Measurements from ENCODE around the gene ANKRD23.

Gene ANKRD23

GRCh38 chr2:96828874-96829273 lies 14.9 kb downstream of the ANKRD23 start:
- Histone ChIP-seq H3K27ac (ENCODE audit: low read depth, low read length) (no peak overlapping the region), H3K9me3 (ENCODE audit: control insufficient read depth in 5 of 5, low read length in 5 of 5) (no peaks in the 10 kb centered on the region), H3K27me3 (ENCODE audit: control insufficient read depth in 5 of 5, insufficient read depth in 4 of 5, low read length in 5 of 5) (no peaks in the 10 kb centered on the region), H3K4me3 (ENCODE audit: low read depth in 1 of 5, low read length in 5 of 5) (no peak overlapping the region), H3K36me3 (ENCODE audit: control insufficient read depth in 5 of 5, insufficient read depth in 5 of 5, low read length in 5 of 5) (peaks cover 0 to 89% (median 78%) of the 10 kb centered on the region in 5 donors), H3K4me1 (ENCODE audit: control insufficient read depth in 5 of 5, insufficient read depth in 5 of 5, low read length in 5 of 5) (peaks cover 0 to 13% (median 5%) of the 10 kb centered on the region in 5 donors), H3K9ac (ENCODE audit: low read length in 5 of 5) (no peak overlapping the region)

DNA sequence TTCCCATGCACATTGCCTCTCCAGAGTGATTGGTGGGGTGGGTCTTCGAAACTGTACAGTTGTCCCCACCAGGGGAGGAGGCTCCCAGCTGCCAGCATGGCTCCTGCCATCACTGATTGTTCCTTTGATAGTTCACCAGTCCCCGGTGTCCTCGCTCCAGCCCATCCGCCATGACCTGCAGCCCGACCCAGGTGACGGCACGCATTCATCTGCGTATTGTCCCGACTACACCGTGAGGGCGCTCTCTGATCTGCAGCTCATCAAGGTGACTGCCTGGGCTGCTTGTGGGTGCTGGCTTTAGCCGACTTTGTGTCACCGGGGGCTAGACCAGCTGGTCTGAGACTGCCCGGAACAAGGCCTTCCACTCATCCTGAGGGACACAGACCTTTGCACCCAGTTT lies 15.4 kb downstream of the ANKRD23 start:
- Histone ChIP-seq H3K4me3 (ENCODE audit: low read depth in 1 of 5, low read length in 5 of 5) (no peak overlapping the region), H3K9ac (ENCODE audit: low read length in 5 of 5) (no peak overlapping the region), H3K36me3 (ENCODE audit: control insufficient read depth in 5 of 5, insufficient read depth in 5 of 5, low read length in 5 of 5) (peaks cover 0 to 89% (median 77%) of the 10 kb centered on the region in 5 donors), H3K27ac (ENCODE audit: low read depth, low read length) (no peak overlapping the region), H3K4me1 (ENCODE audit: control insufficient read depth in 5 of 5, insufficient read depth in 5 of 5, low read length in 5 of 5) (peaks cover 0 to 16% (median 6%) of the 10 kb centered on the region in 5 donors), H3K27me3 (ENCODE audit: control insufficient read depth in 5 of 5, insufficient read depth in 4 of 5, low read length in 5 of 5) (no peaks in the 10 kb centered on the region), H3K9me3 (ENCODE audit: control insufficient read depth in 5 of 5, low read length in 5 of 5) (no peaks in the 10 kb centered on the region)

DNA sequence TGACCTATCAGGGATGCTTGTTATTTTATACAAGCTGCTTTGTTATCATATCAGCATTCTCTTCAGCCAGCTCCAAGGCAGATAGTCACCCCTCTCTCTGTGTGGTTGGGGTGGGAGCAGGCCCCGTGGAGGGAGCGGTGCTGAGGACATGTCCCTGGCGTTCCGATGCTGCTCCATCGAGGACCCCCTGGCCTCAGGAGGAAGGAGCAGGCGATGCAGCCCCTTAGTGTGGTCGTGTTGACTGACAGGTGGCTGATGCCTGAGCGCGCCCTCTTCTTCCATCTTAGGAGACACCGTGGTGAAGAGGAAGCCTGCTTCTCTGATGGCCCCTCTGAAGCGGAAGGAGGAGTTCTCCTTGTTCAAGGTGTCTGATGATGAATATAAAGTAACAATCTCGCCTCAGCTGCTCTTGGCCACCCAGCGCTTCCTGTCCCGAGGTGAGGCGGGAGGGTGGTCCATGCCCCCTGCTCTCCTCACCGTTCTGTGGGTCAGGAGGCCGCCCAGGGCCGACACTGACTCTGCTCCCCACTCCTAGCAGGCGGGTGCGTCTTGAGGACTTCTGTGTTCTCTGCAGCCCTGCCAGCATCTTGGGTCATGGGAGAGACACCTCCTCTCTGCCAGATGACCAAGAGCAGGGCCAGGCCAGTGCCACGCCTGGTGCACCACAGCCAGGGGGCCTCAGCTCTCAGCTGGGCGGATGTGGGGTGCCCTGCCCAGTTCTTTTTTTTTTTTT lies 17.1 kb downstream of the ANKRD23 start:
- H3K9ac ChIP-seq (ENCODE audit: low read length in 5 of 5) = no peak overlapping the region
- H3K27ac ChIP-seq (ENCODE audit: low read depth, low read length) = no peak overlapping the region
- H3K9me3 ChIP-seq (ENCODE audit: control insufficient read depth in 5 of 5, low read length in 5 of 5) = no peaks in the 10 kb centered on the region
- H3K4me1 ChIP-seq (ENCODE audit: control insufficient read depth in 5 of 5, insufficient read depth in 5 of 5, low read length in 5 of 5) = peaks cover 0 to 10% (median 5%) of the 10 kb centered on the region in 5 donors
- peaks cover 0 to 82% (median 63%) of the 10 kb centered on the region in 5 donors for H3K36me3 ChIP-seq (ENCODE audit: control insufficient read depth in 5 of 5, insufficient read depth in 5 of 5, low read length in 5 of 5)
- no peak overlapping the region for H3K4me3 ChIP-seq (ENCODE audit: low read depth in 1 of 5, low read length in 5 of 5)
- no peaks in the 10 kb centered on the region for H3K27me3 ChIP-seq (ENCODE audit: control insufficient read depth in 5 of 5, insufficient read depth in 4 of 5, low read length in 5 of 5)

DNA sequence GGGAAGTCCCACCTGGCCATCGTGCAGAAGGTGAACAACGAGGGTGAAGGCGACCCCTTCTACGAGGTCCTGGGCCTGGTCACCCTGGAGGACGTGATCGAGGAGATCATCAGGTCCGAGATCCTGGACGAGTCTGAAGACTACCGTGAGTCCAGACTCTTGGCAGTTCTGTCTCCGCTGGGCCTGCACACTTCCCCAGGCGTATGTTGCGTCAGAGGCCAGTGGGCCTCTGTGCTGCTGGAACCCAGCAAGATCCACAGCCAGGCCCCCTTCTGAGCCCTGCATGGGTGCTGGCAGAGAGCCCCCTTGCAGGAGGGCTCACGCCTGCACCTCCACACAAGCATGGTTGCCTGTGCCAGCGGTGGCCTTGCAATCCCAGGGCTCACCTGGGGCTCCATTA lies 18.8 kb downstream of the ANKRD23 start:
- no peak overlapping the region for H3K27ac ChIP-seq (ENCODE audit: low read depth, low read length)
- H3K27me3 ChIP-seq (ENCODE audit: control insufficient read depth in 5 of 5, insufficient read depth in 4 of 5, low read length in 5 of 5) = no peaks in the 10 kb centered on the region
- H3K4me1 ChIP-seq (ENCODE audit: control insufficient read depth in 5 of 5, insufficient read depth in 5 of 5, low read length in 5 of 5) = peaks cover 0 to 7% (median 4%) of the 10 kb centered on the region in 5 donors
- no peak overlapping the region for H3K9ac ChIP-seq (ENCODE audit: low read length in 5 of 5)
- H3K36me3 ChIP-seq (ENCODE audit: control insufficient read depth in 5 of 5, insufficient read depth in 5 of 5, low read length in 5 of 5) = peaks cover 0 to 66% (median 50%) of the 10 kb centered on the region in 5 donors
- no peaks in the 10 kb centered on the region for H3K9me3 ChIP-seq (ENCODE audit: control insufficient read depth in 5 of 5, low read length in 5 of 5)
- H3K4me3 ChIP-seq (ENCODE audit: low read depth in 1 of 5, low read length in 5 of 5) = no peak overlapping the region

DNA sequence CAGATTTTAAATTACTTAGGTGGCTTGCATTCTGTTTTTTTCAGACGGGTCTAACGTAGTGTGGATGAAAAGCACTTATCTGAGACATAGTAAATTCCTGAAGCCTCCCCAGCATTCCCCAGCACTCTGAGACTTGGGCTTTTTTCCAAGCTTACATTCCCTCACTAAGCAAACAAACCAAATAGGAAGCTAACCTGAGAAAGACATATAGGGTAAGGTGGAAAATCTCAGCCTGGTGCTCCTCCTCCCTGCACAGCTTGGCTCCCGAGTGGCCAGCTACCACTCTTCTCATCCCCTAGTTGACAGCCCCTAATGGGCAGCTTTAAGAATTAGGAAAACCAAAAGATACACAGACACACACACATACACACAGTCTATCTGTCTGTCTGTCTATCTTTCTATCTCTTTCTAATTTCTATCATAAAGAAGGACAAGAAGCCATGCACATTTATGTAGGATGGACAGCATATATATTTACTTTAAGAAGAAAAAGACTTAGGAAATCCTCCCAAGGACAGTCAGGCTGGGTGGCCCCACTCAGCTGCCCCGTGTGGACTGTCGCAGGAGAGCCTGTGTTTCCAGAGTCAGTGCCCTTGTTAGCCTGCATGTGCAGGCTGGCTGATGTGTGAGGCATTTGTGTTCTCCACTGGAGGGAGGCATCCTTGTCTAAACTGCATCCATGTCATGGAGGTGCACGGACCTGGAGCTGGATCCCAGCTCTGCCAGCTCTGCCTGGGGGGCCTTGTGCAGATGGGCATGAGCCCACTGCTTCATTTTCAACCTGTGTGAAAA lies 19.5 kb downstream of the ANKRD23 start:
- Histone ChIP-seq H3K27me3 (ENCODE audit: control insufficient read depth in 5 of 5, insufficient read depth in 4 of 5, low read length in 5 of 5) (no peaks in the 10 kb centered on the region), H3K9ac (ENCODE audit: low read length in 5 of 5) (no peak overlapping the region), H3K4me1 (ENCODE audit: control insufficient read depth in 5 of 5, insufficient read depth in 5 of 5, low read length in 5 of 5) (peaks cover 0 to 13% (median 8%) of the 10 kb centered on the region in 5 donors), H3K27ac (ENCODE audit: low read depth, low read length) (no peak overlapping the region), H3K36me3 (ENCODE audit: control insufficient read depth in 5 of 5, insufficient read depth in 5 of 5, low read length in 5 of 5) (peaks cover 0 to 60% (median 43%) of the 10 kb centered on the region in 5 donors), H3K9me3 (ENCODE audit: control insufficient read depth in 5 of 5, low read length in 5 of 5) (no peaks in the 10 kb centered on the region), H3K4me3 (ENCODE audit: low read depth in 1 of 5, low read length in 5 of 5) (no peak overlapping the region)

GRCh38 chr2:96823198-96823597 lies 20.6 kb downstream of the ANKRD23 start:
- no peak overlapping the region for H3K4me3 ChIP-seq (ENCODE audit: low read depth in 1 of 5, low read length in 5 of 5)
- no peaks in the 10 kb centered on the region for H3K27me3 ChIP-seq (ENCODE audit: control insufficient read depth in 5 of 5, insufficient read depth in 4 of 5, low read length in 5 of 5)
- no peak overlapping the region for H3K9ac ChIP-seq (ENCODE audit: low read length in 5 of 5)
- H3K36me3 ChIP-seq (ENCODE audit: control insufficient read depth in 5 of 5, insufficient read depth in 5 of 5, low read length in 5 of 5) = peaks cover 0 to 55% (median 35%) of the 10 kb centered on the region in 5 donors
- no peaks in the 10 kb centered on the region for H3K9me3 ChIP-seq (ENCODE audit: control insufficient read depth in 5 of 5, low read length in 5 of 5)
- peaks cover 4 to 23% (median 18%) of the 10 kb centered on the region in 5 donors for H3K4me1 ChIP-seq (ENCODE audit: control insufficient read depth in 5 of 5, insufficient read depth in 5 of 5, low read length in 5 of 5)
- H3K27ac ChIP-seq (ENCODE audit: low read depth, low read length) = no peak overlapping the region

DNA sequence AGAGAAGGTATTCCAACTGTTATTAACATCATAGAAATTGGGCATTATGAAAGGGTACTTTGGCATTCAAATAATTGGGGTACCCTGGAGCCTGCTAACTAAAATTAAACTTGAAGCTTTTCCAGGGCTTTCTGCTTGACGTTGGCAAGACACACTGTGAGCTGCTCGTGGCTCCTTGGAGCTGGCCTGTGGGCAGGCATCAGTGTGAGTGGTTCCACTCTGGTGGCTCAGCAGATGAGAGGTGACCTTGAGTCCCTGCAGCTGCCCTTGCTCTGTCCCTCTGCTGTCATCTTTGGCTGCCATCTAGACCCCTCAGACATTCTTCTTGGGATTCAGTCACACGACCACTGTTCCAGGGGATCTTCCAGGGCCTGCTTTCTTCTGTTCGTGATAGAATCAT lies 21.0 kb downstream of the ANKRD23 start:
- H3K4me1 ChIP-seq (ENCODE audit: control insufficient read depth in 5 of 5, insufficient read depth in 5 of 5, low read length in 5 of 5) = peaks cover 4 to 27% (median 21%) of the 10 kb centered on the region in 5 donors
- H3K27me3 ChIP-seq (ENCODE audit: control insufficient read depth in 5 of 5, insufficient read depth in 4 of 5, low read length in 5 of 5) = no peaks in the 10 kb centered on the region
- no peak overlapping the region for H3K4me3 ChIP-seq (ENCODE audit: low read depth in 1 of 5, low read length in 5 of 5)
- H3K9ac ChIP-seq (ENCODE audit: low read length in 5 of 5) = no peak overlapping the region
- peaks cover 0 to 51% (median 30%) of the 10 kb centered on the region in 5 donors for H3K36me3 ChIP-seq (ENCODE audit: control insufficient read depth in 5 of 5, insufficient read depth in 5 of 5, low read length in 5 of 5)
- no peak overlapping the region for H3K27ac ChIP-seq (ENCODE audit: low read depth, low read length)
- H3K9me3 ChIP-seq (ENCODE audit: control insufficient read depth in 5 of 5, low read length in 5 of 5) = no peaks in the 10 kb centered on the region

DNA sequence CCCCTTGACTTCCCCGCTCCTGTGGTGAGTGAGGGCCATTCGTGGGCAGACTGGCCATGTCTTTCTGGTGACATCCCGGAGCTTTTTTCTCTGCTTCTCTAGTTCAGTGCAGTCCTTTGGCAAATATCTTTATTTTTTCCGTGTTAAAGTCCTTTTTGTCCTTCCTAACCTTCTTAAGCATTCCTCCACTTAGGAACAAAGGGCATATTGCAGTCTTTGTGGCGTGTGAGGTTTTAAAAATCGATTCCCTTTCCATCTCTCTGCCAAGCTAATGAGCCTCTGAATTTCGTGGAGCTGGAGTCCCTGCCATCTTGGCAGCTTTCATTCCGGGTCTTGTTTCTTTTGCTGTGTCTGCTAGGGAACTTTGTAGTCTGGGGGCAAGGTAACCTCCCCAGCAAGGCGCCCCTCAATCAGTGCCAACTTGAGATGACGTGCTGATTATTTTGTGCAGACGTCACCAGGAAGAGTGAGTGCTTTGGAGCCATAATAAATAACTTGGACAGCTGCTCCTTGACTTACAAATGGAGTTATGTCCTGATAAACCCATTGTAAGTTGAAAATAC lies 22.6 kb downstream of the ANKRD23 start:
- peaks cover 7 to 35% (median 32%) of the 10 kb centered on the region in 5 donors for H3K4me1 ChIP-seq (ENCODE audit: control insufficient read depth in 5 of 5, insufficient read depth in 5 of 5, low read length in 5 of 5)
- H3K9ac ChIP-seq (ENCODE audit: low read length in 5 of 5) = no peak overlapping the region
- H3K9me3 ChIP-seq (ENCODE audit: control insufficient read depth in 5 of 5, low read length in 5 of 5) = no peaks in the 10 kb centered on the region
- no peaks in the 10 kb centered on the region for H3K27me3 ChIP-seq (ENCODE audit: control insufficient read depth in 5 of 5, insufficient read depth in 4 of 5, low read length in 5 of 5)
- H3K4me3 ChIP-seq (ENCODE audit: low read depth in 1 of 5, low read length in 5 of 5) = no peak overlapping the region
- no peak overlapping the region for H3K27ac ChIP-seq (ENCODE audit: low read depth, low read length)
- peaks cover 0 to 37% (median 18%) of the 10 kb centered on the region in 5 donors for H3K36me3 ChIP-seq (ENCODE audit: control insufficient read depth in 5 of 5, insufficient read depth in 5 of 5, low read length in 5 of 5)

DNA sequence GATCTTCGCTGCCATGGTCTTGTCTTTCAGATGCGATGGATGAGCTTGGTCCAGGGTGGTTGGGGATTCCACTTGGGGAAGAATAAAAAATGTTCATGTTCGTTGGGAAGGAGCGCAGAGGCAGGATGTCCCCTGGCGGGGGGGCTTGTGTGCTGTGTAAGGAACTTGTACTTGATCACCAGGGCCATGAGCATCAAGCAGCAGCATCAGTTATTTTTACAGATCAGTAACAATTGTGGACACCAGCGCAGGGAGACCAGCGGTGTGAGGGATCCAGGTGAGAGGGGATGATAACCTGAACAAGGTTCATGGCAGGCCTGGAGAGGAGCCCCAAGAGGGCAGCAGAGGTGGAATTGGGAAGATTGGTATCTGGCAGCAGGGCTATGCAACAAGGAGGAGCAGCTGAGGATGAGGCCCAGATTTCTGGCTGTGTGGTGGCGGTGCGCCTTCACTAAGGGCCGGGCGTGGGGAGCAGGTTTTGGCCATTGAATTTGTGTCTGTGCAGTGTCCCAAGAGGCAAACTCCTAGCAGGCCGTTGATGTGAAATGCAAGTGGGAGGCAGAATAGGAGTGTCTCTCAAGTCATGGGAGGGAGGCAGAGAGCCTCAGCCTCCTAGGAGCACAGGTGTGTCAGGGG lies 23.8 kb downstream of the ANKRD23 start:
- Histone ChIP-seq H3K27me3 (ENCODE audit: control insufficient read depth in 5 of 5, insufficient read depth in 4 of 5, low read length in 5 of 5) (no peaks in the 10 kb centered on the region), H3K9me3 (ENCODE audit: control insufficient read depth in 5 of 5, low read length in 5 of 5) (no peaks in the 10 kb centered on the region), H3K4me1 (ENCODE audit: control insufficient read depth in 5 of 5, insufficient read depth in 5 of 5, low read length in 5 of 5) (peaks cover 7 to 41% (median 40%) of the 10 kb centered on the region in 5 donors), H3K27ac (ENCODE audit: low read depth, low read length) (no peak overlapping the region), H3K9ac (ENCODE audit: low read length in 5 of 5) (no peak overlapping the region), H3K4me3 (ENCODE audit: low read depth in 1 of 5, low read length in 5 of 5) (no peak overlapping the region), H3K36me3 (ENCODE audit: control insufficient read depth in 5 of 5, insufficient read depth in 5 of 5, low read length in 5 of 5) (peaks cover 0 to 27% (median 7%) of the 10 kb centered on the region in 5 donors)
